ENCODE results near the gene VLDLR.

DNA sequence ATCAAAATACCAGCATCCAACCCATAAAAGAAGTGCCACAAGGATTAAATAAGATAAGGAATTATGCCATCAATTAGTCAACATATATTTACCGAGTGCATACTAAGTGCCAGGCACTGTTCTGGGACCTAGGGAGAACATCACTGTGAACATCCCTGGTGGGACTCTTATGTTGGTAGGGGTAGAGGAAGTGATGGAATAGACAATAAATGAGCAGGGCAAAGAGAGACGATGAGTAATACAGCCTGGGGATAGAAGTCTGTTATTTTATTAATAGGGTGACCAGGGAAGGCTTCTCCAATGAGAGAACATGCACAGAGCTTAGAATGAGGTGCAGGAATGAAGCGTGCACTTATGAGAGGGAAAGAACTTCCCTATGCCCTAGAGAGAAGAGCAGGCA, 47.4 kb upstream of the VLDLR start:
- TF ChIP-seq POLR2A (IDR thresholded peaks at IDR 0.05; ENCODE audit: control extremely low read depth in 1 of 2, low read depth in 2 of 2, low read length in 2 of 2), result no peak
- TF ChIP-seq, protein P1, sequence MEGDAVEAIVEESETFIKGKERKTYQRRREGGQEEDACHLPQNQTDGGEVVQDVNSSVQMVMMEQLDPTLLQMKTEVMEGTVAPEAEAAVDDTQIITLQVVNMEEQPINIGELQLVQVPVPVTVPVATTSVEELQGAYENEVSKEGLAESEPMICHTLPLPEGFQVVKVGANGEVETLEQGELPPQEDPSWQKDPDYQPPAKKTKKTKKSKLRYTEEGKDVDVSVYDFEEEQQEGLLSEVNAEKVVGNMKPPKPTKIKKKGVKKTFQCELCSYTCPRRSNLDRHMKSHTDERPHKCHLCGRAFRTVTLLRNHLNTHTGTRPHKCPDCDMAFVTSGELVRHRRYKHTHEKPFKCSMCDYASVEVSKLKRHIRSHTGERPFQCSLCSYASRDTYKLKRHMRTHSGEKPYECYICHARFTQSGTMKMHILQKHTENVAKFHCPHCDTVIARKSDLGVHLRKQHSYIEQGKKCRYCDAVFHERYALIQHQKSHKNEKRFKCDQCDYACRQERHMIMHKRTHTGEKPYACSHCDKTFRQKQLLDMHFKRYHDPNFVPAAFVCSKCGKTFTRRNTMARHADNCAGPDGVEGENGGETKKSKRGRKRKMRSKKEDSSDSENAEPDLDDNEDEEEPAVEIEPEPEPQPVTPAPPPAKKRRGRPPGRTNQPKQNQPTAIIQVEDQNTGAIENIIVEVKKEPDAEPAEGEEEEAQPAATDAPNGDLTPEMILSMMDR (IDR thresholded peaks at IDR 0.05; ENCODE audit: control extremely low read depth in 1 of 3, insufficient read depth in 1 of 3, low read depth in 1 of 3, low read length in 3 of 3), result no peak
- TF ChIP-seq HDAC6 (IDR thresholded peaks at IDR 0.05; ENCODE audit: low read depth, low read length), result no peak
- no peak for TF ChIP-seq JUN (IDR thresholded peaks at IDR 0.05; ENCODE audit: low read depth, low read length)
- TF ChIP-seq SIX5 (IDR thresholded peaks at IDR 0.05; ENCODE audit: low read depth, low read length), result no peak
- TF ChIP-seq CHD2 (IDR thresholded peaks at IDR 0.05; ENCODE audit: low read length), result no peak
- TF ChIP-seq GABPA (IDR thresholded peaks at IDR 0.05; ENCODE audit: borderline replicate concordance, insufficient read depth, low read length), result no peak
- TF ChIP-seq, protein P2, sequence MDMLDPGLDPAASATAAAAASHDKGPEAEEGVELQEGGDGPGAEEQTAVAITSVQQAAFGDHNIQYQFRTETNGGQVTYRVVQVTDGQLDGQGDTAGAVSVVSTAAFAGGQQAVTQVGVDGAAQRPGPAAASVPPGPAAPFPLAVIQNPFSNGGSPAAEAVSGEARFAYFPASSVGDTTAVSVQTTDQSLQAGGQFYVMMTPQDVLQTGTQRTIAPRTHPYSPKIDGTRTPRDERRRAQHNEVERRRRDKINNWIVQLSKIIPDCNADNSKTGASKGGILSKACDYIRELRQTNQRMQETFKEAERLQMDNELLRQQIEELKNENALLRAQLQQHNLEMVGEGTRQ (IDR thresholded peaks at IDR 0.05; ENCODE audit: low read length), result no peak
- no peak for TF ChIP-seq GTF2F1 (IDR thresholded peaks at IDR 0.05; ENCODE audit: borderline replicate concordance, low read depth, low read length)
- no peak for TF ChIP-seq ATF2 (IDR thresholded peaks at IDR 0.05; ENCODE audit: low read length)
- TF ChIP-seq POLR2AphosphoS5 (IDR thresholded peaks at IDR 0.05; ENCODE audit: low read depth, low read length), result no peak
